GM13977 (cell line): ENCODE measurements around the gene THAP10.

Experiments used
- DNase-seq: peaks from one replicate; pipeline ENCODE4 v3.0.0; 2012; ENCODE audit warnings: low spot score
- in situ Hi-C: fragments of 300-500 bp; cut with MboI; formaldehyde crosslinking; loops from one replicate; pipeline ENCODE4 v1.12.0; 2022; ENCODE audit warnings: low sequenced_read_pairs, low pct_unique_long_range_greater_than_20kb, mixed read lengths, inconsistent platforms; ENCODE audit not compliant: unreplicated experiment
- TF ChIP-seq, protein P1 (sequence below): IDR thresholded peaks from 2 replicates; pipeline ENCODE4 v1.5.1; 2012; ENCODE audit warnings: mild to moderate bottlenecking, control low read depth; ENCODE audit not compliant: insufficient read depth; ENCODE audit errors: extremely low read depth, missing control alignments

THAP10 gene

DNA sequence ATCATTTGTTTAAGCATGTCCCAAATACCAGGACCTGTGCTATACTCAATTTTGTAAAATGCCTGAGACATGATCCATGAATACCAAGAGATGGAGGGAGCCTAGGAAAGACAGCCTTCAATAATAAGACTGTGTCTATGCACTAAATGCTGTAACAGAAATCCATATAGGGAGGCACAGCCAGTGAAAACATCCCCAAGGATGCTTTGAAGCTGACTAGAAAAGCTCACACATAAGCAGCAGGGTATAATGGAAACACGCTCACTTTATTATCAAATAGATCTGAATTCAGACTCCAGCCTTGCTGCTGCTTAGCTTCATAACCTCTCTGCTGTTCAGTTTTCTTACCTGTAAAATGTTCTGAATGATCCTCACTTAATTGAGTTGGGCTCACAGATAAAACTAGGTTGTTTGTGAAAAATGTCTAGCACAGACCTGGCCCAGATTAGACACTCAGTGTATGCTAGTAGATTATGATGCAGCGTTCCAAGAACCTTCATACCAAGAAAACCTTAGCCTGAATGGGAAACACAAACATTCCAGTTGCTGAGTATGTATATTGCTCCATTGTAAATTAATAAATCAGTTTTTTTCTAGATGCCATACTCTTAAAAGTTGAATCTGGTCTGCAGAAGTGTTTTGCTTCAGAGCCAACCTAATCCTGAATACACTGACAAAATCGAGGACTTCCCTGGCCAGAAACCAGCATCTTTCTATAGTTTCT lies 34.5 kb downstream of the THAP10 start:
- in situ Hi-C loops = no loop called here
- TF ChIP-seq, protein P1, sequence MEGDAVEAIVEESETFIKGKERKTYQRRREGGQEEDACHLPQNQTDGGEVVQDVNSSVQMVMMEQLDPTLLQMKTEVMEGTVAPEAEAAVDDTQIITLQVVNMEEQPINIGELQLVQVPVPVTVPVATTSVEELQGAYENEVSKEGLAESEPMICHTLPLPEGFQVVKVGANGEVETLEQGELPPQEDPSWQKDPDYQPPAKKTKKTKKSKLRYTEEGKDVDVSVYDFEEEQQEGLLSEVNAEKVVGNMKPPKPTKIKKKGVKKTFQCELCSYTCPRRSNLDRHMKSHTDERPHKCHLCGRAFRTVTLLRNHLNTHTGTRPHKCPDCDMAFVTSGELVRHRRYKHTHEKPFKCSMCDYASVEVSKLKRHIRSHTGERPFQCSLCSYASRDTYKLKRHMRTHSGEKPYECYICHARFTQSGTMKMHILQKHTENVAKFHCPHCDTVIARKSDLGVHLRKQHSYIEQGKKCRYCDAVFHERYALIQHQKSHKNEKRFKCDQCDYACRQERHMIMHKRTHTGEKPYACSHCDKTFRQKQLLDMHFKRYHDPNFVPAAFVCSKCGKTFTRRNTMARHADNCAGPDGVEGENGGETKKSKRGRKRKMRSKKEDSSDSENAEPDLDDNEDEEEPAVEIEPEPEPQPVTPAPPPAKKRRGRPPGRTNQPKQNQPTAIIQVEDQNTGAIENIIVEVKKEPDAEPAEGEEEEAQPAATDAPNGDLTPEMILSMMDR = no peak
- DNase-seq = no peak

DNA sequence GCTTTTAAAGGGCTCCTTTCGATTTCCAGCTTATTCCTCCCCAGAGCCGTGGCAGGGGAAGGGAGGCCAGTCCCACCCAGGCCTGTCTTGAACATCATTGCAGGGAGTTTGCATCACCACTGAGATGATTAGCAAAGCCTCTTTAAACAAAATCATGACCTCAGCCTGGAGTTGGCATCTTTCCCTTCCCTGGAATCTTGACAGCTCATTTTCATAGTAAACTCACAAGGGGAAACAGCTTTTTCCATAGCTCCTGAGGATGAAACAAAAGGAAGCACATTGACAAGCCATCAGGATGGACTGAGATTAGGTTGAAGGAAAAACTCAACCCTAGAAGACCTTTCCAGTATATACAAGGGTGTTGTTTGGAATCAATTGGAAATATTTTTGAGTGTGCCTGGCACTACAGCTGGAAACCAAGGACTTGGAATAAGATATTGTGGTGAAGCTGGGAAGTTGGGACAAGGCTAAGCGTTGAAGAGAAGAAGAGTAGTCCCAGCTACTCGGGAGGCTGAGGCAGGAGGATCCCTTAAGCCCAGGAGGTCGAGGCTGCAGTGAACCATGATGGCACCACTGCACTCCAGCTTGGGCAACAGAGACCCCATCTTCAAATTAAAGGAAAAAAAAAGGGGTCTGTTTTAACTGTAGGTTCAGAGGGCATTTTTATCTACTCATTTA lies 35.2 kb downstream of the THAP10 start:
- no peak for DNase-seq
- in situ Hi-C loops = no loop called here
- TF ChIP-seq, protein P1 = no peak

DNA sequence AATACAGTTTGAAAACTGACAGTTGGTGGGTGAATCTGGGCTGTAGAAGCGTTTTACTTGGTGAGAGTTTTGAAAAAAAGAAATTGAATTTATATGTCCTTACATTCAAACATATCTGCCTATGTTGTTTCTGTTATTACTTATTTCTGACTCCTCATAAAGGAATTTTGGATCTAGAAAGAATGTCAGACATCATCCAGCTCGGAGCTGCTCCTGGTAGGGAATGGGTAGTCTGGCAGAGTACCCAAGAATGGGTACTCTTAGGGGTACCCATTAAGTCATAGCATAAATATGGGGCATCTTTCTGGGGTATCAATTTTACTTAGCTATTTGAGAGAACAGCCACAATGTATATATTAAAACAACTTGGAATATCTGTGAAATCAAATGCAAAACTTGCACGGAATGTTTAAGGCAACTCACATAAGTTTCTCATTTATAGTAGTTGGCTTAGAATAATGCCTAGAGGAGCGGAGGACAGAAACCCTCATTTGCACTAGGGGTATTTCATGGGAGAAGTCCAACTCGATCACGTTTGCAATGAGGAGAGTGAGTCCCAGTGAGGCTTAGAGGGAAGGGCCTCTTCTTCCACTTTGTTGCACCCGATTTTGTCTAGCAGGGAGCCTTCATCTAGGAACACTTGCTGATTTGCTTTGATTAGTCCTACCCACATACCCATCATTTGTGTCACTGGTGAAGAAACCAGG lies 35.9 kb downstream of the THAP10 start:
- DNase-seq = no peak
- in situ Hi-C loops = no loop called here
- TF ChIP-seq, protein P1 = no peak

DNA sequence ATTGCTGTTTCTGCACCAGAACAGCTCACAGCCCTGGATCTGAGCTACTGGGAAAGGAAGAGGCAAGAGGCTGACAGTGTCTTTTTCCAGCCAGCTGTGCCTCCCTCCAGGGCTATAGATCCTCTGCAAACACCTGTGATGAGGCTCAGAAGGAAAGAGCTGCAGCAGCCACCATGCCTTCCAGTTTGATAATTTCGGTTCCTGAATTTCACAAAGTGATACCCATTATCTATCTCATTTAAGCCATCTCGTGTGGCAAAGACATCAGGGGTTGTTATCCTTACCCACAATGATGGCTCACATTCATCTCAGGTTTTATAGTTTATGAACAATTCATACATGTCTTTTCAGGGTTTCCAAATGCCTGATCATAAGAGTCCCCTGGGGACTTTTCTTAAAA lies 36.5 kb downstream of the THAP10 start:
- DNase-seq = peak; percentile 48
- TF ChIP-seq, protein P1 = no peak
- in situ Hi-C loops = no loop called here

DNA sequence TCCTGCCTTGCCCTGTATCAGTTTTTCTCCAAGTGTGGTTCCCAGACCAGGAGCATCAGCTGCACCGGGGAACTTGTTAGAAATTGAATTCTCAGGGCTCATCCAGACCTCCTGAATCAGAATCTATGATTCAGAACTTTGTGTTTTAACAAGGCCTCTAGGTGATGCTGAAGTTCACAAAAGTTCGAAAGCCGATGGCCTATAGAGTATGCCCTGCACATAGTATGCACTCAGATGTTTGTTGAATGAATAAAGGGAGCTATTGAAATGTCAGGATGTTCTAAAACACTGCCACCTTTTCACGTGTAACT lies 37.6 kb downstream of the THAP10 start:
- in situ Hi-C loops = no loop called here
- DNase-seq = peak; percentile 48
- TF ChIP-seq, protein P1 = peak; percentile 15

DNA sequence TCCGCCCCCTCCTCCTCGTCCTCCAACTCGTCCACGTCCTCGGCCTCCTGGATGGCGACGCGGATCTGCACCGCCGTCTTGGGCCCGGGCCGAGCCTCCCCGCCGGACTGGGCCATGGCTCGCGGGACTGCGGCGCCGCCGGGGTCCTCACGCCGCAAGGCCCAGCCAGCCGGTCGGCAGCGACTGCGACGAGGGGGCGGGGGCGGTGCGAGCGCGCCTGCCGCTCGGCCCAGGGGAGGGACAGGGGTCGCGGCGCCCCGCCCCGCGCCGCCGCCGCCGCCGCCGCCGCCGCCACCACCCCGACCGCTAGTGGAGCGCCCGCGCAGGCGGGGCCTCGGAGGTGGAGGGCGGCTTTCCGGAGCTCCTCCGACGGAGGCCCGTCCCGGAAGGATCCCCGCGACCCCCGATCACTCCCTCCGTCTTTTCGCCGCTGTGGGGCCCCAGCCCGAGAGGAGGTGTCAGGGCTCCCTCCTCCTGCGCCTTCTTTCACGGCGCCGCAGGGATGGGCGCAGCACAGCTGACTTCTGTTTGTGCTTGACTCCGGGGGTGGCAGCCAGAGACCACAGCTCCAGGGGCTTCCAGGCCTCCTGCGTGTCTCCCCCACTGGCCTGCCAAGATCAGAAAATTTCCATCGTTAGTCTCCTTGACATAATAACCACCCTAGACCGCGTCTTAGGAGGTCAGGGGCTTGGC lies 38.1 kb downstream of the THAP10 start, which contains the start of gene LARP6:
LARP6 (minus strand) TSS at position 185 of the 693 bp plus-strand sequence; CDS start at position 116, 69 bp downstream.
- TF ChIP-seq, protein P1 = no peak

More for the DNA sequence above, 38.1 kb downstream of the THAP10 start, which contains the start of gene LARP6:
- in situ Hi-C loops = no loop called here
- DNase-seq = peak; percentile 81
